Mucosa of stomach (tissue), 1 donor: ENCODE measurements around the gene PLEKHB2.
"Not testable (repeated sequence)": the region's sequence is repeated elsewhere in the genome, so short reads cannot be mapped to it uniquely, and the experiment has no call there.

ENCODE experiments used
- H3K27me3 ChIP-seq: one replicate; pipeline ENCODE4 v1.7.0; 2013; ENCODE audit warnings: mild to moderate bottlenecking, low read length; ENCODE audit not compliant: control insufficient read depth, insufficient read depth
- H3K36me3 ChIP-seq: one replicate; pipeline ENCODE4 v1.7.0; 2013; ENCODE audit warnings: low read length; ENCODE audit not compliant: control insufficient read depth, insufficient read depth
- H3K4me1 ChIP-seq: one replicate; pipeline ENCODE4 v1.7.0; 2013; ENCODE audit warnings: mild to moderate bottlenecking, low read length; ENCODE audit not compliant: control insufficient read depth, insufficient read depth
- H3K4me3 ChIP-seq: one replicate; pipeline ENCODE4 v1.7.0; 2013; ENCODE audit warnings: low read length
- H3K9ac ChIP-seq: one replicate; pipeline ENCODE4 v1.7.0; 2013; ENCODE audit warnings: mild to moderate bottlenecking, low read length, moderate library complexity
- H3K9me3 ChIP-seq: one replicate; pipeline ENCODE4 v1.7.0; 2013; ENCODE audit warnings: mild to moderate bottlenecking, low read length, moderate library complexity; ENCODE audit not compliant: control insufficient read depth
- donor health status: Pancreatic carcinoma.

Gene PLEKHB2

GRCh38 chr2:131077182-131077846 is 27.8 kb upstream of the PLEKHB2 start:
- no peaks in the 10 kb centered on the region for H3K36me3 ChIP-seq
- H3K27me3 ChIP-seq = no peaks in the 10 kb centered on the region
- peaks cover 24% of the 10 kb centered on the region for H3K4me1 ChIP-seq

GRCh38 chr2:131077966-131078365 is 27.2 kb upstream of the PLEKHB2 start:
- no peak overlapping the region for H3K4me3 ChIP-seq
- peak overlapping the region; percentile 24 for H3K9ac ChIP-seq
- no peaks in the 10 kb centered on the region for H3K36me3 ChIP-seq
- H3K9me3 ChIP-seq = no peaks in the 10 kb centered on the region
- H3K27me3 ChIP-seq = no peaks in the 10 kb centered on the region
- H3K4me1 ChIP-seq = peaks cover 24% of the 10 kb centered on the region

More at GRCh38 chr2:131077182-131077846, 27.8 kb upstream of the PLEKHB2 start:
- Histone ChIP-seq H3K9me3 (no peaks in the 10 kb centered on the region), H3K4me3 (no peak overlapping the region), H3K9ac (peak overlapping the region; percentile 24)

GRCh38 chr2:131079931-131080330 is 25.2 kb upstream of the PLEKHB2 start:
- peaks cover 17% of the 10 kb centered on the region for H3K4me1 ChIP-seq
- not testable (repeated sequence) for H3K36me3 ChIP-seq, H3K9ac ChIP-seq, H3K27me3 ChIP-seq, H3K9me3 ChIP-seq, H3K4me3 ChIP-seq

GRCh38 chr2:131081190-131081589 is 23.9 kb upstream of the PLEKHB2 start:
- Histone ChIP-seq H3K4me1 (peaks cover 15% of the 10 kb centered on the region), H3K27me3 (no peaks in the 10 kb centered on the region), H3K36me3 (no peaks in the 10 kb centered on the region), H3K9ac (no peak overlapping the region), H3K4me3 (no peak overlapping the region), H3K9me3 (no peaks in the 10 kb centered on the region)

GRCh38 chr2:131085646-131086045 is 19.5 kb upstream of the PLEKHB2 start:
- Histone ChIP-seq H3K9ac (no peak overlapping the region), H3K9me3 (no peaks in the 10 kb centered on the region), H3K4me1 (no peaks in the 10 kb centered on the region), H3K36me3 (peaks cover 8% of the 10 kb centered on the region), H3K4me3 (no peak overlapping the region), H3K27me3 (no peaks in the 10 kb centered on the region)

- Histone ChIP-seq H3K9me3 (no peaks in the 10 kb centered on the region), H3K4me3 (peak overlapping the region; percentile 46), H3K27me3 (no peaks in the 10 kb centered on the region), H3K4me1 (no peaks in the 10 kb centered on the region), H3K9ac (peak overlapping the region; percentile 94), H3K36me3 (peaks cover 5% of the 10 kb centered on the region)
Observed at GRCh38 chr2:131092458-131093005, 12.6 kb upstream of the PLEKHB2 start.

GRCh38 chr2:131093006-131093695 is 12.0 kb upstream of the PLEKHB2 start, which contains the start of gene FAM168B:
TSS of gene FAM168B (minus strand) at chr2:131093460. CDS start at chr2:131082646, 10,814 bp downstream.
- Histone ChIP-seq H3K36me3 (no peaks in the 10 kb centered on the region), H3K9ac (peak within 1 kb of the TSS; percentile 94), H3K4me1 (no peaks in the 10 kb centered on the region), H3K4me3 (peak within 1 kb of the TSS; percentile 71), H3K27me3 (no peaks in the 10 kb centered on the region), H3K9me3 (no peaks in the 10 kb centered on the region)

- Histone ChIP-seq H3K27me3 (no peaks in the 10 kb centered on the region), H3K36me3 (no peaks in the 10 kb centered on the region), H3K4me1 (no peaks in the 10 kb centered on the region), H3K9me3 (no peaks in the 10 kb centered on the region), H3K4me3 (peak overlapping the region; percentile 71), H3K9ac (peak overlapping the region; percentile 94)
Observed at GRCh38 chr2:131093696-131094462, 11.3 kb upstream of the PLEKHB2 start.

- no peaks in the 10 kb centered on the region for H3K36me3 ChIP-seq
- H3K9ac ChIP-seq = no peak overlapping the region
- H3K27me3 ChIP-seq = no peaks in the 10 kb centered on the region
- peak overlapping the region; percentile 71 for H3K4me3 ChIP-seq
- no peaks in the 10 kb centered on the region for H3K9me3 ChIP-seq
- H3K4me1 ChIP-seq = no peaks in the 10 kb centered on the region
Observed at GRCh38 chr2:131094463-131095281, 10.5 kb upstream of the PLEKHB2 start.

- H3K9ac ChIP-seq = no peak overlapping the region
- no peak overlapping the region for H3K4me3 ChIP-seq
- H3K9me3 ChIP-seq = no peaks in the 10 kb centered on the region
- H3K27me3 ChIP-seq = no peaks in the 10 kb centered on the region
- H3K4me1 ChIP-seq = peaks cover 20% of the 10 kb centered on the region
- no peaks in the 10 kb centered on the region for H3K36me3 ChIP-seq
Observed at GRCh38 chr2:131103165-131103564, 2.0 kb upstream of the PLEKHB2 start.

GRCh38 chr2:131104487-131105155 is 515 bp upstream of the PLEKHB2 start:
- Histone ChIP-seq H3K36me3 (no peaks in the 10 kb centered on the region), H3K27me3 (no peaks in the 10 kb centered on the region), H3K4me1 (peaks cover 20% of the 10 kb centered on the region), H3K9ac (peak overlapping the region; percentile 95), H3K9me3 (no peaks in the 10 kb centered on the region), H3K4me3 (peak overlapping the region; percentile 1)
